Panc1 (cell line): ENCODE data around the gene TBC1D10A. TPM values are rescaled to one million over a fixed set of nuclear protein-coding genes. Genes with fewer than 3 reads are reported as not detected.

ENCODE experiments used
- ATAC-seq: fragments of 200-7000 bp; cut with Tn5 transposase; 2 replicates; pipeline ENCODE4 v1.9.1; 2020; ENCODE audit warnings: mild to moderate bottlenecking, moderate library complexity
- BruUV-seq: library from RNA; stranded (reverse); fragments of 400-500 nt; replicated peaks from 2 replicates; lab custom pipeline; 2021; lab: Mats Ljungman, UMichigan
- CTCF ChIA-PET: fragments of 300-600 bp; sonication (Branson Sonifier 250); formaldehyde crosslinking; loops from one replicate; lab custom pipeline; 2022; ENCODE audit warnings: antibody characterized with exemption; lab: Charles Lee
- POLR2A ChIA-PET: fragments of 300-600 bp; sonication (Branson Sonifier 250); formaldehyde crosslinking; loops from one replicate; lab custom pipeline; 2022; ENCODE audit warnings: antibody characterized with exemption; lab: Charles Lee
- DNase-seq: peaks from one replicate; pipeline ENCODE4 v3.0.0-alpha.2; 2010; ENCODE audit warnings: low read depth, low spot score
- H3K27ac ChIP-seq: 2 replicates; pipeline ENCODE4 v1.5.1; 2011; ENCODE audit warnings: mild to moderate bottlenecking, low read length, inconsistent platforms
- H3K27me3 ChIP-seq: fragments of 200-500 bp; sonication (Bioruptor generic); 2 replicates; pipeline ENCODE4 v1.6.0; 2014; ENCODE audit warnings: low read length, inconsistent platforms; ENCODE audit not compliant: control insufficient read depth, insufficient read depth
- H3K36me3 ChIP-seq: fragments of 200-500 bp; sonication (Bioruptor generic); 2 replicates; pipeline ENCODE4 v1.5.1; 2014; ENCODE audit warnings: inconsistent platforms, mild to moderate bottlenecking, low read length, moderate library complexity; ENCODE audit not compliant: control insufficient read depth, insufficient read depth
- H3K4me1 ChIP-seq: 2 replicates; pipeline ENCODE4 v1.5.1; 2011; ENCODE audit warnings: inconsistent platforms, mild to moderate bottlenecking, low read length, moderate library complexity; ENCODE audit not compliant: control insufficient read depth, insufficient read depth
- H3K4me3 ChIP-seq, 2 experiments: 2 replicates each; pipeline ENCODE4 v1.5.1; 2011 to 2012; ENCODE audit warnings: low read depth in 2 of 2, low read length in 2 of 2, mild to moderate bottlenecking in 2 of 2, inconsistent platforms in 1 of 2, moderate library complexity in 1 of 2
- H3K9me3 ChIP-seq: fragments of 200-500 bp; sonication (Bioruptor generic); 2 replicates; pipeline ENCODE4 v1.5.1; 2014; ENCODE audit warnings: low read depth, mild to moderate bottlenecking, inconsistent platforms, low read length, moderate library complexity; ENCODE audit not compliant: control insufficient read depth, insufficient read depth
- CTCF ChIP-seq: fragments of 450-650 bp; IDR thresholded peaks from 2 replicates; pipeline ENCODE4 v1.5.1; 2017; ENCODE audit warnings: mild to moderate bottlenecking
- POLR2AphosphoS5 ChIP-seq: IDR thresholded peaks from 2 replicates; pipeline ENCODE4 v1.6.1; 2012; ENCODE audit warnings: mild to moderate bottlenecking, low read depth, low read length, moderate library complexity
- SIN3A ChIP-seq: IDR thresholded peaks from 2 replicates; pipeline ENCODE4 v1.6.1; 2012; ENCODE audit warnings: low read depth, mild to moderate bottlenecking, low read length, moderate library complexity, borderline replicate concordance; ENCODE audit not compliant: insufficient read depth
- TCF7L2 ChIP-seq: IDR thresholded peaks from 2 replicates; pipeline ENCODE4 v1.6.1; 2011; ENCODE audit warnings: mild to moderate bottlenecking, low read depth, low read length, inconsistent platforms
- in situ Hi-C: cut with HindIII; loops from 2 replicates; pipeline ENCODE4 v1.10.0; 2016; ENCODE audit warnings: low sequenced_read_pairs, low pct_unique_long_range_greater_than_20kb
- intact Hi-C: fragments of 100-400 bp; cut with micrococcal nuclease; formaldehyde crosslinking; loops from one replicate; pipeline ENCODE4 v1.10.0; 2022; ENCODE audit not compliant: unreplicated experiment
- total RNA-seq: library from RNA; stranded (reverse); gene quantifications from one replicate; pipeline ENCODE4 v1.2.1, GENCODE V29; 2021; ENCODE audit not compliant: unreplicated experiment
- TF ChIP-seq, protein P1 (sequence below), 2 experiments: IDR thresholded peaks; 2 replicates each; pipeline ENCODE4 v1.6.1; 2011 to 2012; ENCODE audit warnings: low read depth in 2 of 2, control low read depth in 1 of 2, low read length in 1 of 2, mild to moderate bottlenecking in 1 of 2, moderate library complexity in 1 of 2; ENCODE audit not compliant: insufficient read depth in 1 of 2

The TBC1D10A gene
- total RNA-seq, 1 experiment from 2014 or later: 14.9 TPM

- no peak for TF ChIP-seq SIN3A
- no peak for TF ChIP-seq CTCF
- TF ChIP-seq TCF7L2: no peak
- TF ChIP-seq, protein P1, sequence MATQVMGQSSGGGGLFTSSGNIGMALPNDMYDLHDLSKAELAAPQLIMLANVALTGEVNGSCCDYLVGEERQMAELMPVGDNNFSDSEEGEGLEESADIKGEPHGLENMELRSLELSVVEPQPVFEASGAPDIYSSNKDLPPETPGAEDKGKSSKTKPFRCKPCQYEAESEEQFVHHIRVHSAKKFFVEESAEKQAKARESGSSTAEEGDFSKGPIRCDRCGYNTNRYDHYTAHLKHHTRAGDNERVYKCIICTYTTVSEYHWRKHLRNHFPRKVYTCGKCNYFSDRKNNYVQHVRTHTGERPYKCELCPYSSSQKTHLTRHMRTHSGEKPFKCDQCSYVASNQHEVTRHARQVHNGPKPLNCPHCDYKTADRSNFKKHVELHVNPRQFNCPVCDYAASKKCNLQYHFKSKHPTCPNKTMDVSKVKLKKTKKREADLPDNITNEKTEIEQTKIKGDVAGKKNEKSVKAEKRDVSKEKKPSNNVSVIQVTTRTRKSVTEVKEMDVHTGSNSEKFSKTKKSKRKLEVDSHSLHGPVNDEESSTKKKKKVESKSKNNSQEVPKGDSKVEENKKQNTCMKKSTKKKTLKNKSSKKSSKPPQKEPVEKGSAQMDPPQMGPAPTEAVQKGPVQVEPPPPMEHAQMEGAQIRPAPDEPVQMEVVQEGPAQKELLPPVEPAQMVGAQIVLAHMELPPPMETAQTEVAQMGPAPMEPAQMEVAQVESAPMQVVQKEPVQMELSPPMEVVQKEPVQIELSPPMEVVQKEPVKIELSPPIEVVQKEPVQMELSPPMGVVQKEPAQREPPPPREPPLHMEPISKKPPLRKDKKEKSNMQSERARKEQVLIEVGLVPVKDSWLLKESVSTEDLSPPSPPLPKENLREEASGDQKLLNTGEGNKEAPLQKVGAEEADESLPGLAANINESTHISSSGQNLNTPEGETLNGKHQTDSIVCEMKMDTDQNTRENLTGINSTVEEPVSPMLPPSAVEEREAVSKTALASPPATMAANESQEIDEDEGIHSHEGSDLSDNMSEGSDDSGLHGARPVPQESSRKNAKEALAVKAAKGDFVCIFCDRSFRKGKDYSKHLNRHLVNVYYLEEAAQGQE (IDR thresholded peaks at IDR 0.05; ENCODE audit: insufficient read depth in 1 of 2, low read depth in 2 of 2, low read length in 1 of 2): no peak
- TF ChIP-seq POLR2AphosphoS5: no peak
- Histone ChIP-seq H3K4me1 (no peaks in the 10 kb centered on the region; the same call in 1 of the 2 replicates), H3K36me3 (no peaks in the 10 kb centered on the region), H3K27me3 (no peaks in the 10 kb centered on the region), H3K4me3 (no peak overlapping the region), H3K27ac (no peak overlapping the region), H3K9me3 (no peaks in the 10 kb centered on the region)
- no TSS peak for BruUV-seq
- in situ Hi-C loops (no loop called here), intact Hi-C loops (no loop called here)
- ChIA-PET CTCF (no interaction called here), POLR2A (no interaction called here)
- no peak for ATAC-seq
- DNase-seq: no peak
These were observed 59.1 kb downstream of the TBC1D10A start for GRCh38 chr22:30267382-30268302.

DNA sequence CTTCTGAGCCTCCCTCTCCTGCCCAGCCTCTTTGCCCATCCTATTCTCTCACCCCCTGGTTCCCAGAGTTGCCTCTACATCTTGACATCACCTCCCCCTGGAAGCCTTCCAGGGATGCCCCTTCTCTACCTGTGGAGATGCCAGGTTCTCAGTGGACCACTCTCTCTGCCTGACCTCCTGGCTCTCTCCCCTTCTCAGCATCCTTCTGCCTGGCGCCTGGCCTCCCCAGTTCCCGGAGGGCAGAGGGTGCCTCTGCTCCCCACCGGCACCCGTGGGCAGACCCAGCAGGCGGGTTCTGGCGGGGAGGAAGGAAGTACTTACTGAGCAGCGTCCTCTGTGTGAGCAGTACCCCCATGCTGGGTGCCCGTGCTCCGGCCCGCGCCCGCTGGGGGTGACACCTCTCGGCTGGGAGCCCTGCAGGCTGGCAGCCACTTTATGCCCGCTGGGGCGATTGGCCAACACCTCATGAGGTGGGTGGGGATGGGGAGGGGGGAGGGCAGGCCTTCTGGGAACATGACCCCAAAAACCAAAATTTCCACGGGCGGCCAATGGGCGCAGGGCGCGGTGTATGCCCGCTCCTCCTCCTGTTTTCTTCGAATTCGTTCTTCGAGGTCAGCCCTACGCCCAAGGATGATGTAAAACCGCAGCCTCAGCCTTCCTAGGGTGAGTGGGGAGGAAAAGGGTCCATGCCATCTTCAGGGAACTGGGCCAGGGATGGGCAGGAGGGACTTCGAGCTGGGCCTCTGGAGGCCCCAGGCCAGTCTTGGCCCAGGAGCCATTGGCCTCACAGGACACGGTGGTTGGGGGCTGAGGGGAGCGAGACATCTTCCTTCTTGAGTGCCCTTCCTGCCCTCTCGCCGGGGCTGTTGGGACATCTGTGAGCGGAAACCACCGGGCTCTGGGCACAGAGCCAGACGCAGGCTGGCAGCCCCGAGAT, 60.0 kb downstream of the TBC1D10A start, which contains the start of gene OSM:
OSM (minus strand) TSS at position 407 of the 937 bp plus-strand sequence; CDS start at position 355, 52 bp downstream.
- H3K27ac ChIP-seq: no peak within 1 kb of the TSS
- CTCF ChIA-PET: no interaction called here
- in situ Hi-C loops (no loop called here), intact Hi-C loops (no loop called here)
- BruUV-seq: no TSS peak
- peaks cover 2% of the 10 kb centered on the region for H3K4me1 ChIP-seq
- H3K27me3 ChIP-seq: no peaks in the 10 kb centered on the region
- DNase-seq (no peak), ATAC-seq (no peak)
- H3K36me3 ChIP-seq: no peaks in the 10 kb centered on the region
- POLR2A ChIA-PET: interaction anchor here (0.6 kb wide), 1 partner anchor 459 kb away, joined by 11 read pairs; no protein-coding TSS in a partner anchor
- TF ChIP-seq POLR2AphosphoS5 (no peak), SIN3A (no peak), CTCF (no peak), TCF7L2 (no peak)
- TF ChIP-seq, protein P1 (IDR thresholded peaks at IDR 0.05; ENCODE audit: insufficient read depth in 1 of 2, low read depth in 2 of 2, low read length in 1 of 2): no peak
- no peaks in the 10 kb centered on the region for H3K9me3 ChIP-seq
- no peak within 1 kb of the TSS for H3K4me3 ChIP-seq
